ENCODE data around the gene MAP1A.

Gene MAP1A

GRCh38 chr15:43511012-43511885 lies 6.2 kb upstream of the MAP1A start:
- peak in 1 of 2 donors; percentile 22 for DNase-seq

DNA sequence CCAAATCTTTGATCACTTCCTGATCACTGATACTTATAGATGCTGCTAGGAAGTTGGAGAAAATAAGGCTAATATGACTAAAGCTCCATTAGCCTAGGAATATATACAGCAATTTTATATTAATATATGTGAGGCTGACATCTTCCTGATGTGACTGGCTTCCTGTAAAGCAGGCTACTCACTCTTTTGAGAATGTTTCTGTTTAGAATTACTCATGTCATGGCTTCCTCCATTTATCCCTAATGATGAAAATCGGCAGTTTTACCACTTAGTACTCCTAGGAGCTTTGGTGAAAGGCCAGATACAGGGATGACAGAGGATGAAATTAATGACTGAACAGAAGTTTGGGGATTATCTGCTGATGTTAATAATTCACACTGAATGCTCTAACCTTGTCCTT lies 3.9 kb upstream of the MAP1A start:
- DNase-seq, result no peak

GRCh38 chr15:43514241-43515057 lies 3.0 kb upstream of the MAP1A start:
- DNase-seq, result peak; percentile 9 to 53

- DNase-seq, result no peak
Measured at GRCh38 chr15:43515741-43516140, 1.7 kb upstream of the MAP1A start.

DNA sequence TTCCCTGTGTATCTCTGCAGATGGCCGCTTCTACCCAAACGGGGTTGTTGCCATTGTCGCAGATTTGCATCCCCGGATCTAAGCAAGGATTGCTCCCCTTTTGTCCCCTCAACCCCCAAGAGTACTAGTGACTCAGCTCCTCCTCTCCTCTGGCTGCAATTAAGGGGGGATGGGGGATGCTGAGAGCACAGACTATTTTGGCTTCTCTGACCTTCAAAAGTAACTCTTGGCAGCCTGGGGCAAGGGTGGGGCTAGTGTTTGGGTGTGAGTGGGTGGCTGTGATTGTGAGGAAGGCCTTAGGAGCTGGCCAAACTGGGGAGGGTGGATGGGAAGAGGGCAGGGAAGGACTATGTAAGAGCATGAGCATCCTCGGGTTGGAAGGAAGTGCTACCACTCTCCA lies 1.2 kb upstream of the MAP1A start:
- DNase-seq, result no peak

DNA sequence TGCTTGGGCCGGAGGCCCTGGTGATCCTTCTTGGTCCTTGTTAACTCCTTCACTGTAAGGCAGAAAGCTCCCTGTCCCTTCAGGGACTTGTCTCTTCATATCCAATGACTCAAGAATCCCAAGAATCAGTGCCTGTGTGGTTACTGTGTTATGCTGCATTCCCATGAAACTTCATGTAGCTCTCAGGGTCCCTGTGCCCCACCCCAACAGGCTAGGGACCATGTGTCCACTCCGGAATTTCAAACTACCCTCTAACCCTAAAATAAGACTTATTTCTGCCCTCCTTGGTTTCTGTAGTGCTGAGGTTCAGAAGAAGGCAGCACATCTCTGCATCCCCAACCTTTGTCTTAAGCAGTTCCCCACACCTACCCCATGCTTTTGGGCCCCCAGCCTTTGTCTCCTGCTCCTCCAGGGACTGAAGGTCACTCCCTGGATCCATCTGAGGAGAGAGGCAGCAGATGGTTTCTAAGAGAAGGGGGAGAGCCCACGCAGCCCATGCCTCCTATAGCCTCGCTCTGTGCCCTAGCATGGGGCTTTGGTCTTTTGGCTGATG lies 531 bp upstream of the MAP1A start:
- DNase-seq, result no peak

DNA sequence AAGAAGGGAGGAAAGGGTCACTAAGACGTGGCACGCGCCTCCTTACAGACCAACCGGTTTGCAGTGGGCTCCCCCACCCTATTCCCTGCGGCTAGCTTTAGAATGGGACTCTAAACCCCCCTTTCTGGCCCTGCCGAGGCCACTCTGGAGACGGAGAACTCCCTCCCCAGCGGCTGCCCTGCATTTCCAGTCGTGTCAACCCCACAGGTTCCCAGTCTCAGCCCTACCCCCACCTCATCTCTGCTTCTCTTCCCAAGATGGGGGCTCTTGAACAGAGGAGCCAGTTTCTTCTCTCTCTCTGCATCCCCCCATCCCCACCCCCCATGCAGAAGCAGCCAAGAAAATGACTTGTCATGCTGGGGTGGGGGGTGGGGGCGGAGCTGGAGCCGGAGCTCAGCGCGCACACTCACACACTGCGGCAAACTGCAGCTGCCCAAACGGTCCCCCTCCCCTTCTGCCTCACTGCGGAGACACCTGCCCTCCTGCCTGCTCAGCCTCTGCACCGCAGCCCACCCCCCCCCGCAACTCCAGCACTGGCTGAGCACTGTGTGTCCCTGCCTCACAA lies 871 bp downstream of the MAP1A start:
- no peak for DNase-seq

DNA sequence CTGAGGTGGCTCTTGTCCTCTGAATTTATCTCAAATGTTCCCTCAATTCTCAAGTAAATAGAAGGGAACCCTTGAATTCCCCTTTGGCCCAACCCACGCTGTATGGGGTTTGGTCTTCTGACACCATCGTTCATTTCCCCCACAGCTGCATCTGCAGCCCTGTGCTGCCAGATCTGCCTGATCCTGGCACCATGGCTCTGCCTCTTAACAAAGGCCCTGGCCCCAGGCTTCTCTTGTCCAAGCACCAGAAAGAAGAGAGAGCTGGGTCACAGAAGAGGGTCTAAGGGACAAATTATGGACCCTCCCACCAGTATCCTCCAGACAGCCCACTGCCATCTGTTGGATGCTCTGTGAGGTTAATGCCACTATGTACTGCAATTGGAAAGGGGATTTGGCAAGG lies 1.8 kb downstream of the MAP1A start:
- no peak for DNase-seq

DNA sequence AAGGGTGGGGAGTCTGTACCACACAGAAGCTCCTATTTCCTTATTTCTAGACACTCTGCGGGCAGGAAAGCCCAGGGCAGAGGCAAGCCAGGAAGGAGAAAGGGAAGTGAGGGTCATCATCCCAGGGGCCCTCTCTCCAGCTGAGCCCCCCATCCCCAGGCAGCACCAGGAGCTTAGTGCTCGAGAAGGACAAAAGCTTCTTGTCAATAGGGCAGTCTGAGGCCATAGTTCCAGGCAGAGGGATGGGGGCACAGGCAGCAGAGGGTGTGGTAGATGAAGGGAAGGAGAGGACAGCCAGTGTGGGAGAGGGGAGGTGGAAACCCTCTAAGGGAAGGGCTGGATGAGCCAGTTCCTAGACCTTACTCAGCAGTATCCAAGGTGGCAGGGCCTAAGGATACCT lies 2.7 kb downstream of the MAP1A start:
- DNase-seq, result no peak

- DNase-seq, result no peak
Measured at GRCh38 chr15:43521419-43521818, 4.0 kb downstream of the MAP1A start.

DNA sequence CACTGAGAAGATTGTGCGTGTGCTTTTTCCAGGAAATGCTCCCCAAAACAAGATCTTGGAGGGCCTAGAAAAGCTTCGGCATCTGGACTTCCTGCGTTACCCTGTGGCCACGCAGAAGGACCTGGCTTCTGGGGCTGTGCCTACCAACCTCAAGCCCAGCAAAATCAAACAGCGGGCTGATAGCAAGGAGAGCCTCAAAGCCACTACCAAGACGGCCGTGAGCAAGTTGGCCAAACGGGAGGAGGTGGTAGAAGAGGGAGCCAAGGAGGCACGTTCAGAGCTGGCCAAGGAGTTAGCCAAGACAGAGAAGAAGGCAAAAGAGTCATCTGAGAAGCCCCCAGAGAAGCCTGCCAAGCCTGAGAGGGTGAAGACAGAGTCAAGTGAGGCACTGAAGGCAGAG lies 4.8 kb downstream of the MAP1A start:
- DNase-seq, result no peak

- DNase-seq, result no peak
Measured at GRCh38 chr15:43523646-43524045, 6.2 kb downstream of the MAP1A start.

GRCh38 chr15:43524254-43524845 lies 6.9 kb downstream of the MAP1A start:
- no peak for DNase-seq

DNA sequence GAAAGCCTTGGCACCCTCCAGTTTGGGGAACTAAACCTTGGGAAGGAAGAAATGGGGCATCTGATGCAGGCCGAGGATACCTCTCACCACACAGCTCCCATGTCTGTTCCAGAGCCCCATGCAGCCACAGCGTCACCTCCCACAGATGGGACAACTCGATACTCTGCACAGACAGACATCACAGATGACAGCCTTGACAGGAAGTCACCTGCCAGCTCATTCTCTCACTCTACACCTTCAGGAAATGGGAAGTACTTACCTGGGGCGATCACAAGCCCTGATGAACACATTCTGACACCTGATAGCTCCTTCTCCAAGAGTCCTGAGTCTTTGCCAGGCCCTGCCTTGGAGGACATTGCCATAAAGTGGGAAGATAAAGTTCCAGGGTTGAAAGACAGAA lies 7.7 kb downstream of the MAP1A start:
- DNase-seq, result no peak

GRCh38 chr15:43526261-43526930 lies 9.0 kb downstream of the MAP1A start:
- no peak for DNase-seq

DNA sequence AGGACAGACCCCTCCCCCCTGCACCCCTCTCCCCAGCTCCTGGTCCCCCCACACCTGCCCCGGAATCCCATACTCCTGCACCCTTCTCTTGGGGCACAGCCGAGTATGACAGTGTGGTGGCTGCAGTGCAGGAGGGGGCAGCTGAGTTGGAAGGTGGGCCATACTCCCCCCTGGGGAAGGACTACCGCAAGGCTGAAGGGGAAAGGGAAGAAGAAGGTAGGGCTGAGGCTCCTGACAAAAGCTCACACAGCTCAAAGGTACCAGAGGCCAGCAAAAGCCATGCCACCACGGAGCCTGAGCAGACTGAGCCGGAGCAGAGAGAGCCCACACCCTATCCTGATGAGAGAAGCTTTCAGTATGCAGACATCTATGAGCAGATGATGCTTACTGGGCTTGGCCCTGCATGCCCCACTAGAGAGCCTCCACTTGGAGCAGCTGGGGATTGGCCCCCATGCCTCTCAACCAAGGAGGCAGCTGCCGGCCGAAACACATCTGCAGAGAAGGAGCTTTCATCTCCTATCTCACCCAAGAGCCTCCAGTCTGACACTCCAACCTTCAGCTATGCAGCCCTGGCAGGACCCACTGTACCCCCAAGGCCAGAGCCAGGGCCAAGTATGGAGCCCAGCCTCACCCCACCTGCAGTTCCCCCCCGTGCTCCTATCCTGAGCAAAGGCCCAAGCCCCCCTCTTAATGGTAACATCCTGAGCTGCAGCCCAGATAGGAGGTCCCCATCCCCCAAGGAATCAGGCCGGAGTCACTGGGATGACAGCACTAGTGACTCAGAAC lies 9.8 kb downstream of the MAP1A start:
- no peak for DNase-seq

DNA sequence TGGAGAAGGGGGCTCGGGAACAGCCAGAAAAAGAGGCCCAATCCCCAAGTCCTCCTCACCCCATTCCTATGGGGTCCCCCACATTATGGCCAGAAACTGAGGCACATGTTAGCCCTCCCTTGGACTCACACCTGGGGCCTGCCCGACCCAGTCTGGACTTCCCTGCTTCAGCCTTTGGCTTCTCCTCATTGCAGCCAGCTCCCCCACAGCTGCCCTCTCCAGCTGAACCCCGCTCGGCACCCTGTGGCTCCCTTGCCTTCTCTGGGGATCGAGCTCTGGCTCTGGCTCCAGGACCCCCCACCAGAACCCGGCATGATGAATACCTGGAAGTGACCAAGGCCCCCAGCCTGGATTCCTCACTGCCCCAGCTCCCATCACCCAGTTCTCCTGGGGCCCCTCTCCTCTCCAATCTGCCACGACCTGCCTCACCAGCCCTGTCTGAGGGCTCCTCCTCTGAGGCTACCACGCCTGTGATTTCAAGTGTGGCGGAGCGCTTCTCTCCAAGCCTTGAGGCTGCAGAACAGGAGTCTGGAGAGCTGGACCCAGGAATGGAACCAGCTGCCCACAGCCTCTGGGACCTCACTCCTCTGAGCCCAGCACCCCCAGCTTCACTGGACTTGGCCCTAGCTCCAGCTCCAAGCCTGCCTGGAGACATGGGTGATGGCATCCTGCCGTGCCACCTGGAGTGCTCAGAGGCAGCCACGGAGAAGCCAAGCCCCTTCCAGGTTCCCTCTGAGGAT lies 10.6 kb downstream of the MAP1A start:
- no peak for DNase-seq

GRCh38 chr15:43528542-43529007 lies 11.2 kb downstream of the MAP1A start:
- no peak for DNase-seq

DNA sequence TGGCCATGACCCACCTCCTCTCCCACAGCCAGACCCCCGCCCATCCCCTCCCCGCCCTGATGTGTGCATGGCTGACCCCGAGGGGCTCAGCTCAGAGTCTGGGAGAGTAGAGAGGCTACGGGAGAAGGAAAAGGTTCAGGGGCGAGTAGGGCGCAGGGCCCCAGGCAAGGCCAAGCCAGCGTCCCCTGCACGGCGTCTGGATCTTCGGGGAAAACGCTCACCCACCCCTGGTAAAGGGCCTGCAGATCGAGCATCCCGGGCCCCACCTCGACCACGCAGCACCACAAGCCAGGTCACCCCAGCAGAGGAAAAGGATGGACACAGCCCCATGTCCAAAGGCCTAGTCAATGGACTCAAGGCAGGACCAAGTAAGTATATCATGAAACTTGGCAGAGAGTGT lies 11.7 kb downstream of the MAP1A start:
- DNase-seq, result no peak

DNA sequence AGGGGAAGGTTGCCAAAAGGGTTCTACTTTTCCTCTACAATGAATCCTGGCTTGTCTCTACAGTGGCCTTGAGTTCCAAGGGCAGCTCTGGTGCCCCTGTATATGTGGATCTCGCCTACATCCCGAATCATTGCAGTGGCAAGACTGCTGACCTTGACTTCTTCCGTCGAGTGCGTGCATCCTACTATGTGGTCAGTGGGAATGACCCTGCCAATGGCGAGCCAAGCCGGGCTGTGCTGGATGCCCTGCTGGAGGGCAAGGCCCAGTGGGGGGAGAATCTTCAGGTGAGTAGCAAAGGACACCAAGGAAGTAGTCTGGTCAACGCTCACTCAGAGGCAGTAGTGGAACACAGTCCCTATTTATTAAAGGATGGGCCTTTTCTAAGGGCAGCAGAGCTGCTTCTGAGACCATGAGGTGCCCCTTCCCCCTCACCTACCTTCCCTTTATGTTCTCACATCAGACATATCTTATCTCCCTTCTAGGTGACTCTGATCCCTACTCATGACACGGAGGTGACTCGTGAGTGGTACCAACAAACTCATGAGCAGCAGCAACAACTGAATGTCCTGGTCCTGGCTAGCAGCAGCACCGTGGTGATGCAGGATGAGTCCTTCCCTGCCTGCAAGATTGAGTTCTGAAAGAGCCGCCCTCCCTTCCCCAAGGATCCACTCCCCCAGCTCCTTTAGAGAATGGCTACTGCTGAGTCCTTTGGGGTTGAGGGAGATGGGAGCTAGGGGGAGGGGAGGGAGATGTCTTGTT lies 12.4 kb downstream of the MAP1A start:
- no peak for DNase-seq

Data from CD4-positive, alpha-beta T cell treated with Interleukin-1 beta for 1 hour (primary cell).